Stimulated activated CD4-positive, alpha-beta T cell treated with anti-CD3 and anti-CD28 coated beads, Interleukin-15, amount 100 ng/mL, for 48 hours (primary cell): ENCODE measurements around the gene LANCL1.

ENCODE experiments used
- DNase-seq, 2 donors: peaks; one replicate each; pipeline ENCODE4 v3.0.0-alpha.2; 2020; ENCODE audit warnings: low read depth in 2 of 2

LANCL1 gene, protein sequence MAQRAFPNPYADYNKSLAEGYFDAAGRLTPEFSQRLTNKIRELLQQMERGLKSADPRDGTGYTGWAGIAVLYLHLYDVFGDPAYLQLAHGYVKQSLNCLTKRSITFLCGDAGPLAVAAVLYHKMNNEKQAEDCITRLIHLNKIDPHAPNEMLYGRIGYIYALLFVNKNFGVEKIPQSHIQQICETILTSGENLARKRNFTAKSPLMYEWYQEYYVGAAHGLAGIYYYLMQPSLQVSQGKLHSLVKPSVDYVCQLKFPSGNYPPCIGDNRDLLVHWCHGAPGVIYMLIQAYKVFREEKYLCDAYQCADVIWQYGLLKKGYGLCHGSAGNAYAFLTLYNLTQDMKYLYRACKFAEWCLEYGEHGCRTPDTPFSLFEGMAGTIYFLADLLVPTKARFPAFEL

DNA sequence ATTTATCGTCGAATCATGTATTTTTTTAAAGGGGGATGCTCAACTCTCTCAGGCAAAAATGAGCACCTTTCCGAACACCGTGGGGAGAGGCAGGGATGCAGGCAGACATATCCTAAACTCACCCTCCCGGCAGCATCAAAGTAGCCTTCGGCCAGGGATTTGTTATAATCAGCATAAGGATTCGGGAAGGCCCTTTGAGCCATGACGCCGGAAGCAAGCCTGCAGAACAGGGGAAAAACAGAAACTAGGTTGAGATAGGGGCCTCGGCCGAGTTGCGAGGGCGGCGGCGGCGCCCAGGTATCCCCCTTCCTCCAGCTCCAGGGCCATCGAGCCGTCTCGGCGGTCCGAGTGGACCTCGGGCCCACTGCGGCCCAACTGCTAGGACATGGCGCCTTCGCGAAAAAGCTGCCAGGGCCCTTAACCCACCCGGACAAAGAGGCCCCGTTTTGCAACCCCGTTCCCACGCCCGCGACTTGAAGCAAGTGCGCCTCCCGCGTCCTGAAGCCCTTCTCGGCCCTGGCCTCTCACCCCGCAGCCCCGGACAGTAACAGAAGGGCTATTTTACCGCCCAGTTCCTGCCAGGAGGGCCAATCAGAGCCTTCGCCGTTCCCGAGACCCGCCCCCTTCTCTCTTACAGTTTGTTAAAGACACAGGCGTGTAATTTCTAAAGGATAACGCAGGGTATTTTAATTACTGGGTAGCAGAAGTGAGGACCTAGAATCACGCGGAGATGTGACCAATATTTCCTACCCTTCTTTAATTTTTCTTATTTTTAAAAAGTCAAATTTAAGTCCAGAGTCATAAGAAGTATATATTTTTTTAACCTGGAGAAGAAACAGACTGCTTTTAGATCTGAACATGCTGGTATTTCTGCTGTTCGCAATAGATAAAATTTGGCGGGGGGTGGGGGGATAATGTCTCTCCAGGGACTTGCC is at the start of gene LANCL1:
LANCL1 (minus strand) TSS at position 566 of the 935 bp plus-strand sequence; CDS start at position 203, 363 bp downstream.
- peak; percentile 71 to 75 for DNase-seq

DNA sequence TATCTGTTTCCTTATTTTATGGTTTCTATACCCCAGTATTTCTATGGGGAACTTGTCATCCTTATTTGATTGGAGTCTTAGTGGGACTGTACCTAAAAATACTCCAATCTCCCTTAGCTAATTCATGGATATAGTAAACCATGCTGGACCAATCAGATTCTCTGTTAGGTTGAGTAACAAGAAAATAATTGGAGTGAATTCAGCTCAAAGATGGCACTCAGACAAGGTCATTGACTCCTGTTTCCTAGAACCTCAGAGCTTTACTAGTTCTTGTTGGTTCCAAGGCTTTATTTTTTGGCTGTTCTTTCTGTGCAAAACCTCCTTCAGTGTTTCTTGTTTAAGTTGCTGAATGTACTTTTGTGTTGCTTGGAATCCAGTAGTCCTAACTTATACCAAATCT is 48.0 kb upstream of the LANCL1 start:
- no peak for DNase-seq

DNA sequence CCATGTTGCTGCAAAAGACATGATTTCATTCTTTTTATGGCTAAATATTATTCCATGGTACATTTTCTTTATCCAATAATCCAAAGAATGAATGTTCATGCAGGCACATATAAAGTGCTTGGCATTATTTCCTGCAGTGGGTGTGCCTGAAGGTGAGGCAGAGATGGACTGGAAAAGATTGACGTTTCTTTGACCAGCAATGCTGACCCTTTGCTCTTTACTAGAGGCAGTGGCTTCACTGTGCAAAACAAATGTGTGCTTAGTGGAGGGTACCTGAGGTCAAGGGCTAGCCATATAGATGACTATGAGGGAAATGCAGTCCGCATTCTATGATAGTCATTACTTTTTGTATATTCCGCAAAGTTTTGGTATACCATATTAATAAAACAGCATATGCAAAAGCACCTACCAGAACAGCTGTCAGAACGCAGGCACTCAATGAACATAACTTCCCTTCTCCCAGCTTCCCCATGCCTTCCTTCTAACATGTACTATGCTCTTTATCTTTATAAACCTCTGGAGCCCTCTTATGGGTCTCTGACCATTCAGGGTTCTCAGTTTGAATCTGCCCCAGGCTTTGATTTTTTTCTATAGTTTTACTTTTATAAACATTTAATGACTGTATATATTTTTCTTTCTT is 47.2 kb upstream of the LANCL1 start:
- no peak for DNase-seq

DNA sequence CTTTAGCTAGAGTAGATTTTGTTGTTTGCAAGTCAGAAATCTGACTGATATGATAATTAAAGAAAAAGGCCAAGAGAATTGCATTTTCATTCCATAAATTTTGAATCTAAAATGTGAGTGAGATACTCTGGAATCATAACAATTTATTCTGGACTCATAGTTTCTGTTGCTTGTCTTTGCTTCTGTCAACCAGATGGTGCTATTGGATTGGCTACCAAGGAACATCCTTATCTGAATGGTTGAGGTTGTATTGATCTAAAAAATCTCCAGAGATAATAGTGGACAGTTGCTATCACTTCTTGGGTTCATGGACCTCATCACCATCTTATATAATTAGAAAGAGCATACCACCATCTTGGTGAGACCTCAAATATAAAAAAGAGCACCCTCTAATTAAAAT is 45.8 kb upstream of the LANCL1 start:
- no peak for DNase-seq

DNA sequence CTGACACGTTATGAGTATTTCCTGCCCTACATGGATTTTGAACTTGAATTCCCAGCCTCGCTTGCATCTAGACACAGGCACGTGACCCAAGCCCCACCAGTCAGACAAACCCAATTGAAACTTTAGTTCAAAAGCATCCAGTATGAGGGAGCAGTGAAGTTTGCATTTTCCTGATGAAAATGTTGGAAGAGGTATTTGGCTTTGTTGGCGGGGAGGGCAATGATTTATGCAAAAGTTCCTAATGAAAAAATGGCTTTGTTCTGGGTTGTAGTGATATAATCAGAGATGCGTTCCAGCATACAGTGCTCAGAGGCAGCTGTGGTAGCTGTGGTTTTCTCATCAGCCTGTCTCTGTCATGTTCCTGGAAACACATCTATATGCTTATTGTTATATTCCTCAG is 43.0 kb upstream of the LANCL1 start:
- no peak for DNase-seq

DNA sequence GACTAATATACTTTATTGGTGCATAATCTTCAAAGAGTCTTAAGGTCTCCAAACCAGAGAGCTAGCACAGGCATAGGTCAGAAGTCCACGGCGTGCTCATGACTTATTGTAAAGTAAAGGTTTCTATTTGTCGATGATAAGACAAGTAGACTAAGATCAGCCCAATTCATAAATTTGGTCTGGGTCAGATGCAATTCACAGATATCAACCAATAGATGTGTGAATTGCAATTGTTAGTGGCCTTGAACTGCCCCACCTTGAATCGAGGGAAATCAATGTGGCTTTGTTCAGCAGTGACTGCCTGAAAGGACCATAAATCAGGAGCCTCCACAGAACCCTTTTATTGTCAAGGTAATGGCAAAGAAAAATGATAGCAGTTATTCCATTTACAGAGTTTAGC is 40.7 kb upstream of the LANCL1 start:
- no peak for DNase-seq

DNA sequence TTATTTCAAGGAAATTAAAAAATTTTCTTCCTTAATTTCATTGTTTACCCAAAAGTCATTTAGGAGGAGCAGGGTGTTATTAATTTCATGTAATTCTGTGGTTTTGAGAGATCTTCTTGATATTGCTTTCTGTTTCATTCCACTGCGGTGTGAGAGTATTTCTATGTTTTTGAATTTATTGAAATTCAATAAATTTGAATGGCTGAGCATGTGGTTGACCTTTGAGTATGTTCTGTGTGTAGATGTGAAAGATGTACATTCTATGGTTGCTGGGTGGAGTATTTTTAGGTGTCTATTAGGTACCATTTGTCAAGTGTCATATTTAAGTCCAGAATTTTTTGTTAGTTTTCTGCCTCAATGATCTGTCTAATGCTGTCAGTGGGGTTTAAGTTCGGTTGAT is 39.4 kb upstream of the LANCL1 start:
- DNase-seq, result no peak

DNA sequence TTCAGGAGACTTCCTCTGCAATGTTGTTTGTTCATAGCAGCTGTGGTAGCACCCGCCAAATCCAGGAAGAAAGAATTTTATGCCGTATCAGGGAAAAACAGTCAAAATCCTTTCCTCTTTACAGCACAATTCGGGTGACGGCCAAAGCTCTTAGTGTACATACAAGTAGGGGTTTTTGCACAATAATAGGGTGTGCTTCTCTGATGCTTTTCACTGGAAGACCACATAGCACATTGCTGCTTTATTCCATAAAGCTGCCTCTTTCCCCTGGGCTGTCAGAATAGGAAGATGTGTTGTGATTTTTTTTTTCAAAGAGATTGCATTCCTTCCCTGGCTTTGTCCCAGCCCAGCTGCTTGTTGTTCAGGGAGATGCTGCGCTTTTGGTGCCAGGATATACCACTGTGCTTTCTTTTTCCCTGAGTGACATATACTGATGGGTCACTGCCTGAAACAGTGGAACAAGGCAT is 27.2 kb upstream of the LANCL1 start:
- no peak for DNase-seq

DNA sequence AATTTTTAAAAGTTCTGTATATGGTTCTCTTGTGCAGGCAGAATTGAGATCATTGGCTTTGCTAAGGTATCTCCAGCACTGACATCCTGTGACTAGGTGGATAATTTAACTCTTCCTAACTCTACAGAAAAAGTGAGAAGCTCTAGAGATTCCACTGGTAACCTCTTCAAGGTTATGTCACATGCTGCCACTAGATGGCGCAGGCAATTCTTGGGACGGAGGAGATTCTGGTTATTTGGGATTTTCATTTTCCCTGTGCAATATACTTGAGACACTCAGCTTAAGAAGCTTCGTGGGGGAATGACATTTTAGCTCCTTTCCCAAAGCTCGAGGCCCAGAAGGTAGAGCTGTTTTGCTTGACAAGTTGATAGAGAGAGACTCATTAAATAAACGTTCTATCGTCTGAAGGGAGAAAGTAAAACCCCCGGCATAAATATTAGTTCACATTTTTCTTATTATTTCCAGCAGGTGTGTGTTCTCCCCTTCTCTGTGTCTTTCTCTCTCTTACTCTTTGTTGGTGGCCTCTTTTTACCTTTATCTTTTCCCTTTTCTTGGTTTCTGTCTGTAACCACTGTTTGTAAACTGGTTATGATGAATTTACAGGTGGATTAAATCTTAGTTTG is 26.6 kb upstream of the LANCL1 start:
- no peak for DNase-seq

DNA sequence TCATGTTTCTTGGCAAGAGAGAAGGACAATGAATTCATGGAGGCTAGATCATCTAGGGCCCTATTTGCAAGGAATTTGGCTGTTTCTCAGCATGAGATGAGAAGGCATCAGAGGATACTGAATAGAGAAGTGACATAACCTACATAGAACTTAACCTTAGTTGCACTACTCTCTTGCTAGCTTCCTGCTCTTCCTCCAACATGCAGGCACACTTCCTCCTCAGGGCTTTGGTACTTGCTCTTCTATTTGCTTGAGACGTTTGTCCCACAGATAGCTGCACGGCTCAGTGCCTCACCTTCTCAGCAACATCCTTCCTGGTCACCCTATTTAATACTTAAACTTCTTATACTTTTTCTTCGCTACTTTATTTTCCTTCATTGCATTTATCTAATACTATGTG is 20.0 kb upstream of the LANCL1 start:
- no peak for DNase-seq

DNA sequence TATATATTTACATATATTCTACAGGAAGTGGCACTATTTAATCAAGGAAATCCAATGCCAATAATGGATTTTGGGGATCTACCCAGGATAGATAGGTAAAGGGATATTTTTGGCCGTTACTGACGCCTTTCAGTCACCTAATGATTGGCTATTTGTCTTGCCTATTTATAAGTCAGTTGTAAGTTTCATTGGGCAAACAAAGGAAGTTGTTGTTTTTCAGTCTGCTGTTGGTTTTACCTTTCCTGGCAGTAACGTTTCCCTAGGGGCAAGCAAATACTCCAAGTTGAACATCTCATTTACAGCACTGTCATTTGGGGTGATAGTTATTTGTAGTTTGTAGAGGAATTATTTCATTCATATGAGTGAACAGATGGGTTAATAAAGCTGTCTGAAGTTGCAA is 17.0 kb upstream of the LANCL1 start:
- no peak for DNase-seq

DNA sequence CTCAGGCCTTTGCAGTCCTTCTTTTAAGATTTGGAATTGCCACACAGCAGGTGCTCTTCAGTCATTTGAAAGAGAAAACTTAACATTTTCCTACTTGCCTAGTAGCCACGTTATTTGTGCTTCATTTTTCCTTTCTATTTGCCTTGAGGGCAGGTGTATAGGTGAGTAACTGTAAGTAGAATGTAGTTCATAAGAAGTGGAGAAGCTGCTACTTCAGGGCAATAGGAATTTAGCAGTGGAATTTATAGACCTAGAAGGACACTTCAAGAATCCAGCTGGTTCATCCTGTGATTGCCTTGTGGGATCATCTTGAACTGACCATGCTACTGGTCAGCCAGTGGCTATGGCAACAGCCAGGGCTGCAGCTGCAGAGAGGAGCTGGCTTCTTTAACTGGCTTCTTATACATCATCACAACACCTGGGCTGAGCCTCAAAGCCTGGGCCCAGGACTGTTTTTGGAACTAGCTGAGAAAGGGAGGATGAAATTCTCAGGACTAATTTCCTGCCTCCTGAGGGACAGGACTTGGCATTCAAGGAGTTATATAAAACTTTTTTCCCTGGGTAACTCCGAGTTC is 5.1 kb upstream of the LANCL1 start:
- DNase-seq, result no peak

DNA sequence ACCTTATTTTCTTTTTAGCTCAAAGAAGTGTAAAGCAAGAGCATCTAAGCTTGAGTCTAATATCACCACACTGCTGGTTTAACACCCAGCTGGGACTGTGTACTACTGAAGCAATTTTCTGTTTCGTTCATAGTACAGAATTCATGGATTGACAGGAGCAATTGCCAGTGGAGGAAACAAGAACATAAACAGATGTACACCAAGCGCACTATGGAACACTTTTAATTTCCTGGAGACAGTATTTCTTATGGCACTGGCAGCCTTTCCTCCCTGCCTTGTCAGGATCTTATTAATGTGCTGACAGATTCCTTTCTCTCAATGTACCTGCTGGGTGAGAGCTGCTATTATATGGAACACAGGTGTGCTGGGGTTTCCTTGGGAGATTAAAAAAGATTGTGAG is 4.2 kb upstream of the LANCL1 start:
- no peak for DNase-seq

DNA sequence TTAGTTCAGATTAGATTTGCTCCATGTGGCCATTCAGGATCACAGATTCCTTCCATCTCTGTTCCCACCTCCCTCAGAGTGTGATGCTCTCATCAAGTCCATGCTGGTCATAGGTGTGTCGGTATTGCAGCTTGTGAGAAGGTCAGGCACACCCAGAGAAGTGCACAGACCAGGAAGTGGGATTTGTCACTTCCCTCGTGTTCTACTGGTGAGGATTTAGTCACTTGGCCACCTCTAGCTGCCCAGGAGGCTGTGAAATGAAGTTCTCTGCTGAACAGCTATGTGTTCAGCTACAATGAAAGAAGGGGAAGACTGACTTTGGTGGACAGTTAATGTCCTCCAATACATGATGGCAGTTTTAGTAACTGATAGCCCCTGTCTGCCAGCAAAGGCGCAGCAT is 3.5 kb upstream of the LANCL1 start:
- DNase-seq, result no peak

DNA sequence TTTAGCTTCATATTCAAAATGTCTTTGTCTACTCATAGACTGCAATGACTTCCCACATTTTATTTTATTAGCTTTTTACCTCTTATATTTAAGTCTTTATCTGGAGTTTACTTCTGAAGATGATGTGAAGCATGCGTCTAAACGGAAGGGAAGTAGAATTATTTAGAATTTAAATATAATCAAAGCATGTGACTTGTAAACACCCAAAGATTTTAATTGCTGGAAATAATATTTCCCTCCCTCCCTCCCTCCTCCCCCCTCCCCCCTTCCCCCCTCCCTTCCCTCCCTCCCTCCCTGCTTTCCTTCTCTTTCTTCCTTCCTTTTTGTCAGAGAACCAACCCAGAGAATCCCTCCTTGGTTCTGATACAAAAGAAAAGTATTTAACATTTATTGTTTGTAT is 2.1 kb upstream of the LANCL1 start:
- no peak for DNase-seq

DNA sequence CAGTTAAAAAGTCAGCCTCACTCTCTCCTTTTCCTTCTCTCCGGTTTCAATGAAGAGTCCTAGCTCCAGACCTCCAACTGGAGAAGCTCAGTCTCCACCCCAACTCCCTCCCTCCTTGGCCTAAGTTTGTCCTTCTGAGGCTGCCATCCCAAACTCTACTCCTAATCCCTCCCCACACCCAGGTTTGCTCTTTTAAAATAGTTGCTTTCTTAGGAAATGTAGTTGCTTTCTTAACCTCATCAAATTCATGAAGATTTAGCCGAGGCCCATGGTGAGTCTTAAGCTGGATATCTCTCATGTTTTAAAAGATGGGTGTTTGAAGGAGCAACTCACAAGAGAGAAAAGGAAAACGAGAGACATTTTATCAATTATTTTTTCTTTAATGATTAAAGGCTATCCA is 937 bp upstream of the LANCL1 start:
- DNase-seq, result peak in 1 of 2 donors; percentile 10

DNA sequence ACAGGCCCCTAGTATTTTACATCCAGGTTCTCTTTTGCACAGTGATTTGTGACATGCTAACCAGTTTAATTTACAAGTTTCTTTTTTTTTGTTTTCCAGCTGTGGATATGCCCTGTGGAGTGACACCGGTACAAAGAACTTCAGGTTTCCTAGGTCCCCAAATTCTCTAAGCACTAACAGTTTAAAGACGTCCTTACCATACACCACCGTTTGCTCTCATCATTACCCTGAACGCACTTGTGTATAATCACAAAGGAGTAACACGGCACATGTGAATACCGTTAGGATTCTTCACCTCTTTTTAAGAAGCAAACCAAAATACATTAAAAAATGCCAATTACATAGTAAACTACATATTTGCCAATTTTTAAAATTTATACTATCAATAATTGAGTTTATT is 853 bp downstream of the LANCL1 start:
- no peak for DNase-seq

DNA sequence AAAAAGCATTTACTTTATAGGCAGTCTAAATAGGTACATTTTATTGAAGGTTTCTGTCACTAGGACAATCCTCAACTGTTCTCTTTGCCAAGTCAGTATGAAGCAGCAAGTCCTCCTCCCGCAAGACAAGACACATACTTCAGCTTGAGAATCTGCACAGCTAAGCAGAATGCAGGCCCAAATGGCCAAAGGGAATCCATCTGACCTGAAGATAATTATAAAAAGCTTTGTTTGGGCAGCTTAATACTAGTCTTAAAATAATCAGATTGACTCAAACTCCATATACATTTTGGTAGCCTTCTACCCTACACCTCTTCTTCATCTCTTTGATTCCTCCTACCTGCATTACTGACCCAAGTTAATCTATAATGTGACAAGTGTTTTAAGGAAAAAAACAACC is 1.8 kb downstream of the LANCL1 start:
- DNase-seq, result no peak

DNA sequence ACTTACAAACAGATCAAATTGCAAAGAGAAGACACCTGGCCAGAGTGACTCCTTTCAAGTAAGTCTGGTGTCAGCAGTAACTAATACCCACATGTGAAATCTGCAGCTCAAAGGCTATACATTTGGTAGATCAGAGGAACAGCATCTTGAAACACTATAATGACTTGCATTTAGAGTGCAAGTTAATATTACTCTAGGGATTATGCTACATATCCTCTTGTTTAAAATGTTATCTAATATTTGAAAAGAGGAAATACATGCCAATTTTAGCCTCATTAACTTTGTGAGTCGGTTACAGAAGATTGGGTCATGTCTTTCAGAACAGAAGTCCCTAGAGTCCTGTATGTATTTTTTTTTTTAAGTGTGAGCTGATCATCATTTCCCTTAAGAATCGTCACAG is 15.2 kb downstream of the LANCL1 start:
- no peak for DNase-seq

DNA sequence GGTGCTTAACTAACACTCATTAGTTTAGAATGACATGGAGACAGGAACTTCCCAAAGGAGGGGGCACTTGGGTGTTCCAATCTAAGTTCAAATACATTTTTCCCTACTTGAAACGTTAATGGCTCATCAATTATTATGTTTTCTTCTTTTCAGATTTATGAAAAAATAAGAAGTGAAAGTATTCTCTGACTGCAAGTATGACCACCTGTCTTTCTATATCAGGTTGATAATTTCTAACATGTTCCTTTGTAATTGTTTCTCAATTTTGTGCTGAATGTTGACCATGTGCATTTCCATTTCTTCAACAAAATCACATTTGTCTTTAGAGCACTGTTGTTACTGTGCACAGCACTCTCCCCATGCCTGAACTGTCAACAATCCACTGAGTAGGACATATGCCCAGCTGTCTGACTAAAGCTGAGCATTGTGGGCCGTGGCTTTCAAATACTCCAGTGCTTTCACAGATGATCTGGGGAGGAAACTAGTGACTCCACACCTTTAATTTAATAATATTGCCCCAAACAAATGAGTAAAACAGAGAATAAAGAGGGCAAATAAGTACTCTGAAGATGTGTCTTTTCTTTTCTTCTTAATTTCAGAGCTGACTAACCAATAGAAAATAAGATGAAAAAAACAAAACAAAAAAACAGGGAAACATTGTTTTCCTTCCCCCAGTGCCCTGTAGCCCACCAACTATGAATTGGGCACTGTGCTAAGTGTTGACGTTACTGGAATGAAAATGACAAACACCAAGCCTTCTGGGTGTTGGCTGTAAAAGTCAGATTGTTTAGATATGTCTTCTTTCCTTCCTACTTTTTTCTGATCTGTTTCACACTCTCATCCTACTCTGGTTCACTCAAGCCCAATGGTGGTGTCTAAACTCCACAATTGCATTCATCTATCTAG is 16.0 kb downstream of the LANCL1 start:
- DNase-seq, result no peak
